Nephron progenitor cell (in vitro differentiated cells): Measurements from ENCODE around the gene CCDC187.

ENCODE experiments used
- DNase-seq: peaks from one replicate; pipeline ENCODE4 v3.0.0; 2021
- H3K27ac Mint-ChIP-seq: 2 replicates; pipeline ENCODE4 v1.8.0; 2021; ENCODE audit warnings: mild to moderate bottlenecking, moderate library complexity, mixed read lengths
- H3K27me3 Mint-ChIP-seq: 2 replicates; pipeline ENCODE4 v1.8.0; 2021; ENCODE audit warnings: mild to moderate bottlenecking, low read depth, mixed read lengths; ENCODE audit not compliant: poor library complexity
- H3K36me3 Mint-ChIP-seq: 2 replicates; pipeline ENCODE4 v1.8.0; 2021; ENCODE audit warnings: low read depth, mixed read lengths
- H3K4me1 Mint-ChIP-seq: 2 replicates; pipeline ENCODE4 v1.8.0; 2021; ENCODE audit warnings: mixed read lengths
- H3K4me3 Mint-ChIP-seq: 2 replicates; pipeline ENCODE4 v1.8.0; 2021; ENCODE audit warnings: mild to moderate bottlenecking, moderate library complexity, mixed read lengths
- H3K9me3 Mint-ChIP-seq: 2 replicates; pipeline ENCODE4 v1.8.0; 2021; ENCODE audit warnings: mild to moderate bottlenecking, moderate library complexity, mixed read lengths
- CTCF ChIP-seq: fragments of 200-600 bp; sonication (generic); IDR thresholded peaks from 2 replicates; pipeline ENCODE4 v1.5.0; 2021; ENCODE audit warnings: antibody characterized with exemption

The CCDC187 gene

GRCh38 chr9:136282272-136282861, 21.5 kb downstream of the CCDC187 start:
- DNase-seq: no peak
- Mint-ChIP-seq H3K4me3 (no peak overlapping the region), H3K9me3 (peaks cover 12% of the 10 kb centered on the region), H3K27ac (no peak overlapping the region), H3K36me3 (no peaks in the 10 kb centered on the region), H3K4me1 (peaks cover 2% of the 10 kb centered on the region), H3K27me3 (peaks cover 27% of the 10 kb centered on the region)
- no peak for TF ChIP-seq CTCF

- Mint-ChIP-seq H3K9me3 (peaks cover 12% of the 10 kb centered on the region), H3K36me3 (no peaks in the 10 kb centered on the region), H3K4me1 (no peaks in the 10 kb centered on the region), H3K27ac (no peak overlapping the region), H3K4me3 (no peak overlapping the region), H3K27me3 (peaks cover 20% of the 10 kb centered on the region)
- no peak for TF ChIP-seq CTCF
- no peak for DNase-seq
Observed at GRCh38 chr9:136281421-136282271, 22.2 kb downstream of the CCDC187 start.

- Mint-ChIP-seq H3K27ac (no peak overlapping the region), H3K4me1 (no peaks in the 10 kb centered on the region), H3K4me3 (no peak overlapping the region), H3K36me3 (no peaks in the 10 kb centered on the region), H3K27me3 (peaks cover 23% of the 10 kb centered on the region), H3K9me3 (peaks cover 12% of the 10 kb centered on the region)
- DNase-seq: no peak
- no peak for TF ChIP-seq CTCF
Observed at GRCh38 chr9:136280535-136281315, 23.2 kb downstream of the CCDC187 start.

- Mint-ChIP-seq H3K27ac (no peak overlapping the region), H3K4me1 (no peaks in the 10 kb centered on the region), H3K4me3 (no peak overlapping the region), H3K27me3 (peaks cover 34% of the 10 kb centered on the region), H3K9me3 (peaks cover 12% of the 10 kb centered on the region), H3K36me3 (no peaks in the 10 kb centered on the region)
- no peak for TF ChIP-seq CTCF
- no peak for DNase-seq
Observed at GRCh38 chr9:136279471-136279870, 24.4 kb downstream of the CCDC187 start.

- DNase-seq: no peak
- H3K27me3 Mint-ChIP-seq: peaks cover 36% of the 10 kb centered on the region
Observed at GRCh38 chr9:136278894-136279293, 25.0 kb downstream of the CCDC187 start.

More at GRCh38 chr9:136278894-136279293, 25.0 kb downstream of the CCDC187 start:
- TF ChIP-seq CTCF: no peak
- Mint-ChIP-seq H3K9me3 (peaks cover 12% of the 10 kb centered on the region), H3K27ac (no peak overlapping the region), H3K4me1 (no peaks in the 10 kb centered on the region), H3K36me3 (no peaks in the 10 kb centered on the region), H3K4me3 (no peak overlapping the region)
